ENCODE measurements around the gene KIF4B.

Gene KIF4B

GRCh38 chr5:155044591-155044990, 31.0 kb downstream of the KIF4B start:
- H3K79me2 ChIP-seq (ENCODE audit: insufficient read depth, low read depth) = no peaks in the 10 kb centered on the region
- H3K27me3 ChIP-seq (ENCODE audit: insufficient read depth, low read depth) = no peaks in the 10 kb centered on the region
- no peak overlapping the region for H3K27ac ChIP-seq
- no peaks in the 10 kb centered on the region for H4K20me1 ChIP-seq (ENCODE audit: insufficient read depth)
- H3K4me1 ChIP-seq (ENCODE audit: low read depth, poor library complexity, severe bottlenecking) = no peaks in the 10 kb centered on the region
- no peak overlapping the region for H3K4me3 ChIP-seq (IDR thresholded peaks at IDR 0.05; ENCODE audit: insufficient read depth, low read depth, low read length)
- H3K4me2 ChIP-seq = no peak overlapping the region
- no peak for TF ChIP-seq CTCF (conservative IDR thresholded peaks at IDR 0.05; ENCODE audit: low read depth, low read length)
- H3K36me3 ChIP-seq (ENCODE audit: insufficient read depth) = no peaks in the 10 kb centered on the region
- no peak overlapping the region for H2AFZ ChIP-seq (ENCODE audit: low read depth)
- no peak overlapping the region for H3K9ac ChIP-seq

GRCh38 chr5:155046591-155046990, 33.0 kb downstream of the KIF4B start:
- no peaks in the 10 kb centered on the region for H3K4me1 ChIP-seq (ENCODE audit: low read depth, poor library complexity, severe bottlenecking)
- no peak overlapping the region for H2AFZ ChIP-seq (ENCODE audit: low read depth)
- H3K79me2 ChIP-seq (ENCODE audit: insufficient read depth, low read depth) = no peaks in the 10 kb centered on the region
- no peaks in the 10 kb centered on the region for H4K20me1 ChIP-seq (ENCODE audit: insufficient read depth)
- no peak overlapping the region for H3K27ac ChIP-seq
- H3K27me3 ChIP-seq (ENCODE audit: insufficient read depth, low read depth) = no peaks in the 10 kb centered on the region
- H3K4me2 ChIP-seq = no peak overlapping the region
- no peak overlapping the region for H3K4me3 ChIP-seq (IDR thresholded peaks at IDR 0.05; ENCODE audit: insufficient read depth, low read depth, low read length)
- no peak for TF ChIP-seq CTCF (conservative IDR thresholded peaks at IDR 0.05; ENCODE audit: low read depth, low read length)
- no peak overlapping the region for H3K9ac ChIP-seq
- H3K36me3 ChIP-seq (ENCODE audit: insufficient read depth) = no peaks in the 10 kb centered on the region

GRCh38 chr5:155047818-155048217, 34.3 kb downstream of the KIF4B start:
- Histone ChIP-seq H3K4me3 (IDR thresholded peaks at IDR 0.05; ENCODE audit: insufficient read depth, low read depth, low read length) (no peak overlapping the region), H3K36me3 (ENCODE audit: insufficient read depth) (no peaks in the 10 kb centered on the region), H4K20me1 (ENCODE audit: insufficient read depth) (no peaks in the 10 kb centered on the region), H2AFZ (ENCODE audit: low read depth) (no peak overlapping the region), H3K4me2 (no peak overlapping the region), H3K27ac (no peak overlapping the region), H3K27me3 (ENCODE audit: insufficient read depth, low read depth) (no peaks in the 10 kb centered on the region), H3K9ac (no peak overlapping the region), H3K4me1 (ENCODE audit: low read depth, poor library complexity, severe bottlenecking) (no peaks in the 10 kb centered on the region), H3K79me2 (ENCODE audit: insufficient read depth, low read depth) (no peaks in the 10 kb centered on the region)
- TF ChIP-seq CTCF (conservative IDR thresholded peaks at IDR 0.05; ENCODE audit: low read depth, low read length) = no peak

- Histone ChIP-seq H2AFZ (ENCODE audit: low read depth) (no peak overlapping the region), H3K27ac (no peak overlapping the region), H3K79me2 (ENCODE audit: insufficient read depth, low read depth) (no peaks in the 10 kb centered on the region), H4K20me1 (ENCODE audit: insufficient read depth) (no peaks in the 10 kb centered on the region), H3K36me3 (ENCODE audit: insufficient read depth) (no peaks in the 10 kb centered on the region), H3K27me3 (ENCODE audit: insufficient read depth, low read depth) (no peaks in the 10 kb centered on the region), H3K4me3 (IDR thresholded peaks at IDR 0.05; ENCODE audit: insufficient read depth, low read depth, low read length) (no peak overlapping the region), H3K4me1 (ENCODE audit: low read depth, poor library complexity, severe bottlenecking) (no peaks in the 10 kb centered on the region), H3K4me2 (no peak overlapping the region), H3K9ac (no peak overlapping the region)
- TF ChIP-seq CTCF (conservative IDR thresholded peaks at IDR 0.05; ENCODE audit: low read depth, low read length) = no peak
Observed at GRCh38 chr5:155049569-155050383, 36.2 kb downstream of the KIF4B start.
